ENCODE measurements around the gene ASXL3.

Gene ASXL3

DNA sequence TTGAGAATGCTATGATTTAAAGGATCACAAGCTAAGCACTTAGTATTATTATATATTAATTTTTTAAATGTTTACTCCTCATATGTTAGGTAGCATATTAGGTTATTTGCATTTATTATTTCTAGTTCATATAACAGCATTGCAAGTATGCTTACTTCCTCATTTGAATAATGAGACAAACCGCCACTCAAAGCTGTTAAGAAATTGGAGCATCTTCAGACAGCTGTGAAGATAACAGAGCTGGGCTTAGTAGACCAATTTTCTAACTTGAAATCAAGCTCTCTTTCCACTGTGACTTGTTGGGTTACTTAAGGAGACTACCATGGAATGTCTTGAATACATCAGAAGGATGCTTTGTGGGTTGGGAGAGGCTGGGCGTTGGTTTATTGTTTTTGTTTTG is 139.3 kb downstream of the ASXL3 start:
- H3K27me3 ChIP-seq (ENCODE audit: control insufficient read depth in 1 of 2, insufficient read depth in 2 of 2, low read length in 2 of 2), result no peaks in the 10 kb centered on the region
- no peaks in the 10 kb centered on the region for H3K4me1 ChIP-seq (ENCODE audit: control insufficient read depth, insufficient read depth, low read length)
- no peaks in the 10 kb centered on the region for H3K9me3 ChIP-seq (ENCODE audit: control insufficient read depth in 2 of 2, low read length in 2 of 2)
- H3K27ac ChIP-seq (ENCODE audit: low read length), result no peak overlapping the region
- no peak overlapping the region for H3K4me3 ChIP-seq (ENCODE audit: low read length in 2 of 2)
- H3K9ac ChIP-seq (ENCODE audit: low read length in 2 of 2), result no peak overlapping the region
- no peaks in the 10 kb centered on the region for H3K36me3 ChIP-seq (ENCODE audit: control insufficient read depth in 2 of 2, insufficient read depth in 2 of 2, low read length in 2 of 2)

DNA sequence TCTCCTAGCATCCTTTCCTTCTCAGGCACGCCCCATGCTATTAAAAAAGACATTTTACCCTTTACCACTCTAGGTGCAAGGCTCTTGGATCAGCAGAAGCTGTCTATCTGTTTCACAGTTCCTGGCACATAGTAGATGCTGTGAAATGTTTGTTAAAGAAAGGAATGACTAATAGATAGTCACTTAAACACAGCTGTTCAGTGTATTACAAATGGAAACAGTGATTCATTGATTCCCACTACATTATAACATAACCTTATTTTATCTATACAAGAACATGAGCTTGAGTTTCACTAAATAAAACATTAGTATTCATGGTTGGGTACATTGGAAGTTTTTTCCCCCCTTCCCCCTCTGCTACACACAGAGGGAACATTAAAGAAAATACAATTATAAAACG is 142.1 kb downstream of the ASXL3 start:
- no peak overlapping the region for H3K27ac ChIP-seq (ENCODE audit: low read length)
- H3K9me3 ChIP-seq (ENCODE audit: control insufficient read depth in 2 of 2, low read length in 2 of 2), result no peaks in the 10 kb centered on the region
- H3K9ac ChIP-seq (ENCODE audit: low read length in 2 of 2), result no peak overlapping the region
- no peaks in the 10 kb centered on the region for H3K4me1 ChIP-seq (ENCODE audit: control insufficient read depth, insufficient read depth, low read length)
- no peak overlapping the region for H3K4me3 ChIP-seq (ENCODE audit: low read length in 2 of 2)
- no peaks in the 10 kb centered on the region for H3K36me3 ChIP-seq (ENCODE audit: control insufficient read depth in 2 of 2, insufficient read depth in 2 of 2, low read length in 2 of 2)
- H3K27me3 ChIP-seq (ENCODE audit: control insufficient read depth in 1 of 2, insufficient read depth in 2 of 2, low read length in 2 of 2), result no peaks in the 10 kb centered on the region

DNA sequence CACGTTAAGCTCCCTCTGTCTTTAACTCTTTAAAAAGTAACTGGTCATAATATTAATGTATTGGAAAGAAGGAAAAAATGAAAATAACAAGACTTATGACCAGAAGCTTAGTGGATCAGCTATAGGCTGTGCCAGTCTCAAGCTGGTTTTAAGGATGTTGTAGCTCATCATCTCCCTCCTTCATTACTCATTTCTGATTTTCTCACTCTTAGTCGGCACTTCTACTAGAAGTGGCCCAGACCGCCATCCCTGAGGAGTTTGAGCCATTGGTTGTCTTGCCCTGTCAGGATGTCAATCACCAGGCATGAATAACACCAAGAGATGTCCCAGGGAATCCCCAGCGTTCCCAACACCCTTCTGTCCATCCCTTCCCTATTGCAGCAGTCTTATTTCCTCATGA is 151.5 kb downstream of the ASXL3 start:
- Histone ChIP-seq H3K9ac (ENCODE audit: low read length in 2 of 2) (no peak overlapping the region), H3K36me3 (ENCODE audit: control insufficient read depth in 2 of 2, insufficient read depth in 2 of 2, low read length in 2 of 2) (no peaks in the 10 kb centered on the region), H3K9me3 (ENCODE audit: control insufficient read depth in 2 of 2, low read length in 2 of 2) (no peaks in the 10 kb centered on the region), H3K27ac (ENCODE audit: low read length) (no peak overlapping the region), H3K27me3 (ENCODE audit: control insufficient read depth in 1 of 2, insufficient read depth in 2 of 2, low read length in 2 of 2) (no peaks in the 10 kb centered on the region), H3K4me1 (ENCODE audit: control insufficient read depth, insufficient read depth, low read length) (no peaks in the 10 kb centered on the region), H3K4me3 (ENCODE audit: low read length in 2 of 2) (no peak overlapping the region)

DNA sequence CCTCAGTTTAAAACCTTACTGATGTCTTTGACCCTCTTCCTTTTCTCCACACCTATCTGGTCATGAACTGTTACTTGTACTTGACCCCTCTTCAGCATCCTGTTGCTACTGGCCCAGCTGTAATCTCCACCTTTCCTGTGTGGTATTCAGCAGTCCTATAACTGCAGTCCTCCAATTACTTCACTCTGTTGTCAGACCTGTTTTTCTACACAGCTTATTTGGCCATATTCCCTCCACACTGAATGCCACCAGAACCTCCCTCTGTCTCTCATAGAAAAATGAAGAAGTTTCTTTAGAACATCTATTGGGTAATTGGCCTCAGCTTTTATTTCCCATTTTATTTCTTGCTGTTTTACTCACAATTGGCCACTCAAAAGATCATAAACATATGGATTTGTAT is 155.4 kb downstream of the ASXL3 start:
- H3K4me3 ChIP-seq (ENCODE audit: low read length in 2 of 2), result no peak overlapping the region
- H3K9me3 ChIP-seq (ENCODE audit: control insufficient read depth in 2 of 2, low read length in 2 of 2), result no peaks in the 10 kb centered on the region
- no peak overlapping the region for H3K9ac ChIP-seq (ENCODE audit: low read length in 2 of 2)
- no peaks in the 10 kb centered on the region for H3K36me3 ChIP-seq (ENCODE audit: control insufficient read depth in 2 of 2, insufficient read depth in 2 of 2, low read length in 2 of 2)
- no peaks in the 10 kb centered on the region for H3K4me1 ChIP-seq (ENCODE audit: control insufficient read depth, insufficient read depth, low read length)
- no peaks in the 10 kb centered on the region for H3K27me3 ChIP-seq (ENCODE audit: control insufficient read depth in 1 of 2, insufficient read depth in 2 of 2, low read length in 2 of 2)
- H3K27ac ChIP-seq (ENCODE audit: low read length), result no peak overlapping the region

DNA sequence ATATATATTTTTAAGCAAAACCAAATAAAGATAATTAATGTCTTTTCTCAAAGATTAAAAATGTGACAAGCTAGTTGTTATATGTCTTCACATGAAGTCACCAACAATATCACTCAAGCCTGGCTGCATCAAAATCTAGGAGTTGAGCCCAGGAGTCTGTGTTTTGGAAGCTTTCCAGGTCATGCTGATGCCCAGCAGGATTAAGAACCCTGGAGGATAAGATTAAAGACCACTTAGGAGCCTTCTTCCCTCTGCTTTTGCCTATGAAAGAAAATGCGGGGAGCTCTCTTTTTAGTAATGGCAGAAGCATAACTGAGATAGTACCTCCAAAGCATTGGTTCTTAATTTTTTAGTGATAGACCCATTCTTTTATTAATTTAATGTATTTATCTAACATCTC is 157.4 kb downstream of the ASXL3 start:
- no peaks in the 10 kb centered on the region for H3K9me3 ChIP-seq (ENCODE audit: control insufficient read depth in 2 of 2, low read length in 2 of 2)

DNA sequence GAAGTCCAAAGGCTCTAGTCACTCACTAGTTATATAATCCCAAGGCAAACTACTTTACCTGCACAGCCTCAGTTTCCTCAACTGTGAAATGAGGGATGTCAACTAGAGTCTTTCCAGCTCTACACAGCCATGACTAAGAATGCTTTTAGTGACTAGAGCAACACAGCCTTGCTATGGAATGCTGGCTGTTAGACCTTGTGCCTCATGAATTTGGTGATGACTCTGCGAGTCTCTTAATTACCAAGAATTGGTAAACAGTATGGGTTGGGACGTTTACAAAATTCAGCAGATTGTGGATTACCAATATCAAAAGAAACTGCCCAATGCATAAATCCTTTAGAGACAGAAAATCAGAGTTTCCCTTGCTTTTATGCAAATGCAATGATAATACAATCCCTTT is 163.7 kb downstream of the ASXL3 start:
- Histone ChIP-seq H3K9me3 (ENCODE audit: control insufficient read depth in 2 of 2, low read length in 2 of 2) (no peaks in the 10 kb centered on the region), H3K27ac (ENCODE audit: low read length) (no peak overlapping the region), H3K4me3 (ENCODE audit: low read length in 2 of 2) (no peak overlapping the region), H3K9ac (ENCODE audit: low read length in 2 of 2) (no peak overlapping the region), H3K36me3 (ENCODE audit: control insufficient read depth in 2 of 2, insufficient read depth in 2 of 2, low read length in 2 of 2) (peaks cover 3 to 36% of the 10 kb centered on the region in 2 donors), H3K27me3 (ENCODE audit: control insufficient read depth in 1 of 2, insufficient read depth in 2 of 2, low read length in 2 of 2) (no peaks in the 10 kb centered on the region), H3K4me1 (ENCODE audit: control insufficient read depth, insufficient read depth, low read length) (no peaks in the 10 kb centered on the region)

More for the DNA sequence above, 157.4 kb downstream of the ASXL3 start:
- no peak overlapping the region for H3K27ac ChIP-seq (ENCODE audit: low read length)
- H3K9ac ChIP-seq (ENCODE audit: low read length in 2 of 2), result no peak overlapping the region
- no peak overlapping the region for H3K4me3 ChIP-seq (ENCODE audit: low read length in 2 of 2)
- H3K36me3 ChIP-seq (ENCODE audit: control insufficient read depth in 2 of 2, insufficient read depth in 2 of 2, low read length in 2 of 2), result peaks cover 3 to 10% of the 10 kb centered on the region in 2 donors
- H3K27me3 ChIP-seq (ENCODE audit: control insufficient read depth in 1 of 2, insufficient read depth in 2 of 2, low read length in 2 of 2), result no peaks in the 10 kb centered on the region
- no peaks in the 10 kb centered on the region for H3K4me1 ChIP-seq (ENCODE audit: control insufficient read depth, insufficient read depth, low read length)

DNA sequence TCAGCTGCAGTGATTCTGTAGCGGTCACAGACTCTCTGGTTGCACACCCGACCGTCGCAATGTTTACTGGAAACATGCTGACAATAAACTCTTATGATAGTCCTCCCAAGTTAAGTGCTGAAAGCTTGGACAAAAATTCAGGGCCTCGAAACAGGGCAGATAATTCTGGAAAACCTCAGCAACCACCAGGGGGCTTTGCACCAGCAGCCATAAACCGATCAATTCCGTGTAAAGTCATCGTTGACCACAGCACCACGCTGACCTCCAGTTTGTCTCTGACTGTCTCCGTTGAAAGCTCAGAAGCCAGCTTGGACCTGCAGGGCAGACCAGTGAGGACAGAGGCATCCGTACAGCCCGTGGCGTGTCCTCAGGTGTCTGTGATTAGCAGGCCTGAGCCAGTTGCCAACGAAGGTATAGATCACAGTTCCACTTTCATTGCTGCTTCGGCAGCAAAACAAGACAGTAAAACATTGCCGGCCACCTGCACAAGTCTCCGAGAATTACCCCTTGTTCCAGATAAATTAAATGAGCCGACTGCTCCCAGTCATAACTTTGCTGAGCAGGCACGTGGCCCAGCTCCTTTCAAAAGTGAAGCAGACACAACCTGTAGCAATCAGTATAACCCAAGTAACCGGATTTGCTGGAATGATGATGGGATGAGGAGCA is 166.1 kb downstream of the ASXL3 start:
- peaks cover 3 to 33% of the 10 kb centered on the region in 2 donors for H3K36me3 ChIP-seq (ENCODE audit: control insufficient read depth in 2 of 2, insufficient read depth in 2 of 2, low read length in 2 of 2)
- H3K27me3 ChIP-seq (ENCODE audit: control insufficient read depth in 1 of 2, insufficient read depth in 2 of 2, low read length in 2 of 2), result no peaks in the 10 kb centered on the region
- no peak overlapping the region for H3K9ac ChIP-seq (ENCODE audit: low read length in 2 of 2)
- H3K4me3 ChIP-seq (ENCODE audit: low read length in 2 of 2), result no peak overlapping the region
- H3K9me3 ChIP-seq (ENCODE audit: control insufficient read depth in 2 of 2, low read length in 2 of 2), result no peaks in the 10 kb centered on the region
- no peak overlapping the region for H3K27ac ChIP-seq (ENCODE audit: low read length)
- no peaks in the 10 kb centered on the region for H3K4me1 ChIP-seq (ENCODE audit: control insufficient read depth, insufficient read depth, low read length)

DNA sequence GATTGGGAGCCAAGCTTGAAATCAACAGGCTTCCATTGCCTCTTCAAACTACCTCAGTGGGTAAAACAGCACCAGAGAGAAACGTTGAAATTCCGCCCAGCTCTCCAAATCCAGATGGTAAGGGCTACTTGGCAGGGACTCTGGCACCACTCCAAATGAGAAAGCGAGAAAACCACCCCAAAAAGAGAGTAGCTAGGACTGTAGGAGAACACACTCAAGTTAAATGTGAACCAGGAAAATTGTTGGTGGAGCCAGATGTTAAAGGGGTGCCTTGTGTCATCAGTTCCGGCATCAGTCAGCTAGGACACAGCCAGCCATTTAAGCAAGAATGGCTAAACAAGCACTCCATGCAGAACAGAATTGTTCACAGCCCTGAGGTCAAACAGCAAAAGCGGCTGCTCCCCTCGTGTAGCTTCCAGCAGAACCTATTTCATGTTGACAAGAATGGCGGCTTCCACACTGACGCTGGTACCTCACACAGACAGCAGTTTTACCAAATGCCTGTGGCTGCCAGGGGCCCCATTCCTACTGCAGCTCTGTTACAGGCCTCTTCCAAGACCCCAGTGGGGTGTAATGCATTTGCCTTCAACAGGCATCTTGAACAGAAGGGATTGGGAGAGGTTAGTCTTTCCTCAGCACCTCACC is 167.3 kb downstream of the ASXL3 start:
- no peak overlapping the region for H3K27ac ChIP-seq (ENCODE audit: low read length)
- H3K4me1 ChIP-seq (ENCODE audit: control insufficient read depth, insufficient read depth, low read length), result no peaks in the 10 kb centered on the region
- H3K27me3 ChIP-seq (ENCODE audit: control insufficient read depth in 1 of 2, insufficient read depth in 2 of 2, low read length in 2 of 2), result no peaks in the 10 kb centered on the region
- H3K4me3 ChIP-seq (ENCODE audit: low read length in 2 of 2), result no peak overlapping the region
- no peaks in the 10 kb centered on the region for H3K9me3 ChIP-seq (ENCODE audit: control insufficient read depth in 2 of 2, low read length in 2 of 2)
- H3K9ac ChIP-seq (ENCODE audit: low read length in 2 of 2), result no peak overlapping the region
- peaks cover 0 to 26% of the 10 kb centered on the region in 2 donors for H3K36me3 ChIP-seq (ENCODE audit: control insufficient read depth in 2 of 2, insufficient read depth in 2 of 2, low read length in 2 of 2)

DNA sequence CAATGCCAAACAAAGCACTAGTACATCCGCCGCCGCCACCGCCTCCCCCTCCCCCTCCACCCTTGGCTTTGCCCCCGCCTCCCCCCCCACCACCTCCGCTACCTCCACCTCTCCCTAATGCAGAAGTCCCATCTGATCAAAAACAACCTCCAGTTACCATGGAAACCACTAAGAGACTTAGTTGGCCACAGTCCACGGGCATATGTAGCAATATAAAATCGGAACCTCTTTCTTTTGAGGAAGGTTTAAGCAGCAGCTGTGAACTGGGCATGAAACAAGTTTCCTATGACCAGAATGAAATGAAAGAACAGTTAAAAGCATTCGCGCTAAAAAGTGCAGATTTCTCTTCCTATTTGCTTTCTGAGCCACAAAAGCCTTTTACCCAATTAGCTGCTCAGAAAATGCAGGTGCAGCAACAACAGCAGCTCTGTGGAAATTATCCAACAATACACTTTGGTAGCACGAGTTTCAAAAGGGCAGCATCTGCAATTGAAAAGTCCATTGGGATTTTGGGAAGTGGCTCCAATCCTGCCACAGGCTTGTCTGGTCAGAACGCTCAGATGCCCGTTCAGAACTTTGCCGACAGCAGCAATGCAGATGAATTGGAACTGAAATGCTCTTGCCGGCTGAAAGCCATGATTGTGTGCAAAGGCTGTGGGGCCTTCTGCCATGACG is 168.0 kb downstream of the ASXL3 start:
- Histone ChIP-seq H3K27ac (ENCODE audit: low read length) (no peak overlapping the region), H3K27me3 (ENCODE audit: control insufficient read depth in 1 of 2, insufficient read depth in 2 of 2, low read length in 2 of 2) (no peaks in the 10 kb centered on the region), H3K9me3 (ENCODE audit: control insufficient read depth in 2 of 2, low read length in 2 of 2) (no peaks in the 10 kb centered on the region), H3K36me3 (ENCODE audit: control insufficient read depth in 2 of 2, insufficient read depth in 2 of 2, low read length in 2 of 2) (peaks cover 0 to 26% of the 10 kb centered on the region in 2 donors), H3K4me1 (ENCODE audit: control insufficient read depth, insufficient read depth, low read length) (no peaks in the 10 kb centered on the region), H3K4me3 (ENCODE audit: low read length in 2 of 2) (no peak overlapping the region), H3K9ac (ENCODE audit: low read length in 2 of 2) (no peak overlapping the region)

DNA sequence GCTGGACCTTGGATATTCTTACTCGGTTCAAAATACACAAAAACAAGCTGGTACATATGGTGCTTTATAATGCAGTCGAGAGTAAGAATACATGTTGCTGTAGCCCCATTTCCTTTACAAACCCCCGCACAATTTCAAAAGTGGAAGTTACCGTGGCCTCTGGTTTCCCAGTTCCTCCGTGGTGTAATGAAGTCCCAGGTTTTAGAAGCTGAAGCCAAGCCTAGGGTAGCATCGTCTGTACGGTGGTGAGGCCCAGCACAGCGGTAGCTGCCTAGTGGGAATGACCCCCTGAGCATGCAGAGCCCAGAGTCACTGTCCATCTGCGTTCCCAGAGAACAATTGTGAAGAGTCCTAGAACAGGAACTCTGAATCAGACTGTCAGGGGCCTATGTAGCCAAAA is 171.8 kb downstream of the ASXL3 start:
- no peak overlapping the region for H3K4me3 ChIP-seq (ENCODE audit: low read length in 2 of 2)
- peaks cover 0 to 4% of the 10 kb centered on the region in 2 donors for H3K36me3 ChIP-seq (ENCODE audit: control insufficient read depth in 2 of 2, insufficient read depth in 2 of 2, low read length in 2 of 2)
- H3K27ac ChIP-seq (ENCODE audit: low read length), result no peak overlapping the region
- no peaks in the 10 kb centered on the region for H3K27me3 ChIP-seq (ENCODE audit: control insufficient read depth in 1 of 2, insufficient read depth in 2 of 2, low read length in 2 of 2)
- H3K4me1 ChIP-seq (ENCODE audit: control insufficient read depth, insufficient read depth, low read length), result no peaks in the 10 kb centered on the region
- no peak overlapping the region for H3K9ac ChIP-seq (ENCODE audit: low read length in 2 of 2)
- H3K9me3 ChIP-seq (ENCODE audit: control insufficient read depth in 2 of 2, low read length in 2 of 2), result no peaks in the 10 kb centered on the region

DNA sequence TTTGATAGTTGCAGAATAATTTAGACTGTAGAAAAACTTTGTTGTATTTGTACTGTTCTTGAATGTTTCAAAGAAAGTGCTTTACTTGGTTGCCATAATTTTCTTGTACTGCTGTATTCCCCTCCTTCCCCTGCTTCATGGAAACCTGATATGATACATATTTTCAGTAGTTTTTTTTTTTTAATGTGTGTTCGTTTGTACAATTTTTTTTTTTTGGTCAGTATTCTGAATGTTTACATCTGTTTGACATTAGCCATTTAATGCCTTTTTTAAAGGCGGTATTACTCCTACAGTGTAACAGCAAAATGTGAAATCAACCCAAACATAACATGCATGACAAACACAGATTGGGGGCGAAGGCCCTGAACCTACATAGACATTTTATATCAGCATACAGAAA is 172.3 kb downstream of the ASXL3 start:
- H3K4me3 ChIP-seq (ENCODE audit: low read length in 2 of 2), result no peak overlapping the region
- no peaks in the 10 kb centered on the region for H3K36me3 ChIP-seq (ENCODE audit: control insufficient read depth in 2 of 2, insufficient read depth in 2 of 2, low read length in 2 of 2)
- no peak overlapping the region for H3K27ac ChIP-seq (ENCODE audit: low read length)
- no peaks in the 10 kb centered on the region for H3K9me3 ChIP-seq (ENCODE audit: control insufficient read depth in 2 of 2, low read length in 2 of 2)
- no peak overlapping the region for H3K9ac ChIP-seq (ENCODE audit: low read length in 2 of 2)
- H3K27me3 ChIP-seq (ENCODE audit: control insufficient read depth in 1 of 2, insufficient read depth in 2 of 2, low read length in 2 of 2), result no peaks in the 10 kb centered on the region
- no peaks in the 10 kb centered on the region for H3K4me1 ChIP-seq (ENCODE audit: control insufficient read depth, insufficient read depth, low read length)
